Fibroblast of the aortic adventitia (primary cell): Measurements from ENCODE around the gene TCERG1L. TPM values are rescaled to one million over a fixed set of nuclear protein-coding genes. Genes with fewer than 3 reads are reported as not detected.

Experiments
- DNase-seq: peaks from one replicate; pipeline ENCODE4 v3.0.0-alpha.2; 2010; ENCODE audit warnings: low read depth
- H3K4me3 ChIP-seq: 2 replicates; pipeline ENCODE4 v1.5.1; 2011; ENCODE audit warnings: low read depth, mild to moderate bottlenecking, control low read depth, low read length, moderate library complexity
- CTCF ChIP-seq: IDR thresholded peaks from 2 replicates; pipeline ENCODE4 v1.5.1; 2011; ENCODE audit warnings: mild to moderate bottlenecking, low read length, control low read depth, inconsistent platforms; ENCODE audit not compliant: insufficient read depth
- total RNA-seq: library from RNA; depleted of rRNA; stranded (reverse); fragments of >200 nt; gene quantifications from 2 replicates; pipeline ENCODE4 v1.2.3, GENCODE V29; 2012; ENCODE audit warnings: low replicate concordance

Gene TCERG1L
- not detected in 2 replicates for total RNA-seq

GRCh38 chr10:131311661-131312477 is at the start of gene TCERG1L:
TSS of gene TCERG1L (minus strand) at chr10:131311721. CDS start at chr10:131311635, 86 bp downstream.
- H3K4me3 ChIP-seq: no peak within 1 kb of the TSS
- no peak for TF ChIP-seq CTCF
- no peak for DNase-seq

DNA sequence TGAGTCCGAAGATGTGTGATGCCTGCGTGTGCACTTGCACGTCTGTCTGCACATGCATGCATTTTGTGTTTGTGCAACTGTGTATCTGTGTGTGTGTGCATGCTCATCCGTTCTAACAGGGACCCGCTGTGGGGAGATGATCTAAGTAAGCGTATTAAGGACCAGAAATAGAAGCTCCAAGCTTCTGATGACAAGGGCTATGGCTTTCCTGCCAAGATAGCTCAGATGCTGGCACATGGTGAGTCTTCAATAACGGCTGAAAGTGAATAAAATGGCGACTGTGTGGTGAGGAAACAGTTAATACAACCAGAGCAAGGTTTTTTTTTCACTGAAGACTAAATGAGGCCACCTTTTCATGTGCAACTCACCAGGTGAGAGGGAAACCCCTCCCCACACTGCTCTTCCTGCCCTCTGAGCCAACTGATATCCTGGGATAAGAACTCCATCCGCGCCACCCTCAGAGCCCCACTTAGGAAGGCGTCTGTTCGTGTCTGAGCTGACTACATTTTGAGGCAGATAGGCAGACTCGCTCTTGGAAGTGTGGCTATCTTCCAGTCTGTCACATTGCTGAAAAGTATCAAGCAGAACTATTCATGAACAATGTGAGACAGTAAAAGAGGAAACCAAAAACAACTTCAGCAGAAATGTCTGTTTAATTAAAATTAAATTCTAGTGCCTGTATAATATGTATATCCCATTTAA is 47.4 kb upstream of the TCERG1L start:
- no peak for DNase-seq
- no peak overlapping the region for H3K4me3 ChIP-seq
- TF ChIP-seq CTCF: no peak

DNA sequence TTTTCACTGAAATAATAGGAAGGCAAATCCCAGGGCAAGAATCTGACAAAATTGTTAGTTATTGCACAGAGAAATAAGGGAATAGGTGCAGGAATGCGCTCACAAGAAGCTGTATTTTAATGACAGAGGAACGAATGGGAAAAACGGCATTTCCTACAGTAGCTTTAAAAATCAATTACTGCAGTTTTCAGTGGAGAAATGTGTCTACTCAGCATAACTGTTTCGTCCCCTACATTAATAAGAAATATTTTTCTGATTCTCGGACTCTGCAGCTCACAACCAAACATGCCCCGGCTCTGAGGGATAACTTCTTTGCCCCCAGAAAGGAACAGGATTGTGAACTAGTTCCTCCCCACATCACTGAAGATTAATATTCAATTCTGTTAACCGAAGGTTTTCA is 44.9 kb upstream of the TCERG1L start:
- DNase-seq: no peak
- H3K4me3 ChIP-seq: no peak overlapping the region
- no peak for TF ChIP-seq CTCF

GRCh38 chr10:131355881-131356280 is 44.4 kb upstream of the TCERG1L start:
- DNase-seq: no peak
- TF ChIP-seq CTCF: no peak

GRCh38 chr10:131355056-131355455 is 43.5 kb upstream of the TCERG1L start:
- DNase-seq: no peak
- no peak for TF ChIP-seq CTCF
- no peak overlapping the region for H3K4me3 ChIP-seq

More at GRCh38 chr10:131355881-131356280, 44.4 kb upstream of the TCERG1L start:
- H3K4me3 ChIP-seq: no peak overlapping the region

- no peak for TF ChIP-seq CTCF
- no peak overlapping the region for H3K4me3 ChIP-seq
- no peak for DNase-seq
Observed at GRCh38 chr10:131354380-131354779, 42.9 kb upstream of the TCERG1L start.
